Testis (tissue), 2 donors: ENCODE results near the gene VWA5B2.

Source experiments
- CTCF ChIP-seq, 3 experiments: fragments of 450-650 bp in 2 of 3; fragments of 200-600 bp in 1 of 3; sonication (generic) in 1 of 3; IDR thresholded peaks; one replicate each; pipeline ENCODE4 v1.5.1; 2016 to 2019; ENCODE audit warnings: antibody characterized with exemption in 3 of 3, mild to moderate bottlenecking in 2 of 3, moderate library complexity in 1 of 3
- POLR2A ChIP-seq: fragments of 450-650 bp; IDR thresholded peaks from one replicate; pipeline ENCODE4 v1.6.1; 2017; ENCODE audit warnings: antibody characterized with exemption, mild to moderate bottlenecking, moderate library complexity

GRCh38 chr3:184236033-184236410, 6.6 kb downstream of the VWA5B2 start:
- TF ChIP-seq CTCF (IDR thresholded peaks at IDR 0.05) (no peak), POLR2A (no peak)
